ENCODE measurements around the gene UVRAG. TPM values are rescaled to one million over a fixed set of nuclear protein-coding genes. Genes with fewer than 3 reads are reported as not detected.

Gene UVRAG
- total and polyA plus RNA-seq, 4 donors: 8.7 to 53.2 (median 18.3) TPM

DNA sequence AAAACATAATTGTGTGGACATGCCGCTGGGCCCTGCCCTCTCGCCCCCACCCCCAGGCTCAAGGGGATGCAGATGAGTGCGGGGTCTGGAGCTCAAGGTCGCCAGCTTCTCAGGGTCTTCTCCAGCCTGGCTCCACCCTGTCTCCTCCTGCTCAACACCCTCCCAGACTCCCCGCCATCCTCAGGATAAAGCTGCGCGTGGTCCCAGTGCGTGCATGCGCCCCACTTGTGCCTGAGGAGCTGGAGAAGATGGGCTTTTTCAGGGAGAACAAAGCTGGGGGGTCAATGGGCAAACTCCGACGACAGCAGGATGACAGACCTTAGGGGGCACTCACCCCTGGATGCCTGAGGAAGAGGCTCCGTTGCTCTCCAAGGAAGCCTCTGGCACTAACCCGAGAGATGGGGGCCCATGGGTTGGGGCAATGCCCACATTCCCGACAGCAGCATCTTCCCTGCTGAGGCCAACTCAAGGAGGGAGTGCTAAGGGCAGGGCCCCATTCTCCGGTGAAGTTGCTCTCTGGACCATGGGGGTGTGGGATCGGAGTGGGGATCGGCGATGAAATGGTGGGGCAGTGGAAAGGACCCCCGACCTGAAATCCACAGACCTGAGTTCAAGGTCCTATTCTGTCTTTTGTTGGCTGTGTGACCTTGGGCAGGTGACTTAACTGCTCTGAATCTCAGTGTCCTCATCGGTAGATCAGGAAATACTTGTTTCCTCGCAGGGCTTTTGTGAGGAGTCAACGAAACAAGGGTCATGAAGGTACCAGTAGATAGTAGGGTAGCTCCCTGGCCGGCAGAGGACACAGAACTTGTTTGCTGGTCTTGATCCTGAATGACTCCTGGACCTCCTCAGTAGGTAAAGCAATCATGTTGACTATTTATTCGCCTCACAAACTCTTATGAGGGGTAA lies 343.6 kb downstream of the UVRAG start:
- no peak for ATAC-seq (ENCODE audit: insufficient read depth, low FRiP score)
- peaks cover 0 to 48% (median 4%) of the 10 kb centered on the region in 5 donors for H3K4me1 ChIP-seq (ENCODE audit: control insufficient read depth in 5 of 5, insufficient read depth in 5 of 5, low read length in 5 of 5)
- no peak overlapping the region for H3K27ac ChIP-seq (ENCODE audit: low read depth in 1 of 2, low read length in 1 of 2)
- no peak for DNase-seq
- no peak overlapping the region for H3K4me3 ChIP-seq
- no peak overlapping the region for H3K9ac ChIP-seq (ENCODE audit: insufficient read depth in 1 of 2, low read length in 2 of 2)
- no peaks in the 10 kb centered on the region for H3K27me3 ChIP-seq (ENCODE audit: control insufficient read depth in 3 of 3, insufficient read depth in 3 of 3, low read length in 2 of 3)
- H3K9me3 ChIP-seq (ENCODE audit: control insufficient read depth in 4 of 4, insufficient read depth in 3 of 4, low read length in 3 of 4): no peaks in the 10 kb centered on the region
- TF ChIP-seq, protein P1, sequence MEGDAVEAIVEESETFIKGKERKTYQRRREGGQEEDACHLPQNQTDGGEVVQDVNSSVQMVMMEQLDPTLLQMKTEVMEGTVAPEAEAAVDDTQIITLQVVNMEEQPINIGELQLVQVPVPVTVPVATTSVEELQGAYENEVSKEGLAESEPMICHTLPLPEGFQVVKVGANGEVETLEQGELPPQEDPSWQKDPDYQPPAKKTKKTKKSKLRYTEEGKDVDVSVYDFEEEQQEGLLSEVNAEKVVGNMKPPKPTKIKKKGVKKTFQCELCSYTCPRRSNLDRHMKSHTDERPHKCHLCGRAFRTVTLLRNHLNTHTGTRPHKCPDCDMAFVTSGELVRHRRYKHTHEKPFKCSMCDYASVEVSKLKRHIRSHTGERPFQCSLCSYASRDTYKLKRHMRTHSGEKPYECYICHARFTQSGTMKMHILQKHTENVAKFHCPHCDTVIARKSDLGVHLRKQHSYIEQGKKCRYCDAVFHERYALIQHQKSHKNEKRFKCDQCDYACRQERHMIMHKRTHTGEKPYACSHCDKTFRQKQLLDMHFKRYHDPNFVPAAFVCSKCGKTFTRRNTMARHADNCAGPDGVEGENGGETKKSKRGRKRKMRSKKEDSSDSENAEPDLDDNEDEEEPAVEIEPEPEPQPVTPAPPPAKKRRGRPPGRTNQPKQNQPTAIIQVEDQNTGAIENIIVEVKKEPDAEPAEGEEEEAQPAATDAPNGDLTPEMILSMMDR (IDR thresholded peaks at IDR 0.05; ENCODE audit: control extremely low read depth, extremely low read depth): no peak
- no peaks in the 10 kb centered on the region for H3K36me3 ChIP-seq (ENCODE audit: control insufficient read depth in 4 of 4, insufficient read depth in 4 of 4, low read length in 4 of 4)
- WGBS, 2 donors: 86 to 92% methylated on average over 23 to 24 of the region's 24 CpGs

DNA sequence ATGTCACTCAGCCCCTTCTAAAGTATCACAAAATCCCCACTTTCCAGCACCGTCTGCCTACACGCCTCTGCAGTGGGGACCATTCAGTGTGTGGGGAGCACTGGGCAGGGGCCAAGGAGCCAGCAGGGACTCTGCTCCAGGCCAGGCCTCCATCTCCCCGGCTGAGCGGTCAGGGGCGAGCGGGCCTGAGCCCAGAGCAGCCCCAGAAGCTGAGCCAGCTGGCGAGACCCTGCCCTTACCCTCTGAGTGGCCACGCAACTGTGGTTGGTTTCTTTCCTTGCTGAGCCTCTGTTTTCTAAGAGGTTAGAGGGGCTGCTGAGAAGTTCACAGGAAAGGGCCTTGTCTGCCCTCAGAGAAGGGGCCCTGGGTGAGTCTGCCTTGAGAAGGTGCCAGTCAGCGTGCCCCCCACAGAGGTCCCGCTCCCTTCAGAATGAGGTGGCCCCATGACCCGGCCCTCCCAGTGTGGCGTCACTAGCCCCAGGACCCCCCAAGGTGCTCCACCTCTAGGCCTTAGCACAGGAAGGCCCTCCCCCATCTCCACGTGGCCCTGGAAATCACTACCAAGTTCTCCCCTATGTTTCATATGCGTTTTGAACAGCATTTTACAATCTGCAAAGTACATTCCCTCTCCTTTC lies 344.4 kb downstream of the UVRAG start:
- 87 to 89% methylated on average over 14 of the region's 14 CpGs for WGBS, 2 donors
- DNase-seq: no peak
- H3K4me1 ChIP-seq (ENCODE audit: control insufficient read depth in 5 of 5, insufficient read depth in 5 of 5, low read length in 5 of 5): peaks cover 0 to 45% (median 4%) of the 10 kb centered on the region in 5 donors
- no peak for ATAC-seq (ENCODE audit: insufficient read depth, low FRiP score)
- no peaks in the 10 kb centered on the region for H3K36me3 ChIP-seq (ENCODE audit: control insufficient read depth in 4 of 4, insufficient read depth in 4 of 4, low read length in 4 of 4)
- no peak overlapping the region for H3K9ac ChIP-seq (ENCODE audit: insufficient read depth in 1 of 2, low read length in 2 of 2)
- no peak overlapping the region for H3K4me3 ChIP-seq
- no peaks in the 10 kb centered on the region for H3K27me3 ChIP-seq (ENCODE audit: control insufficient read depth in 3 of 3, insufficient read depth in 3 of 3, low read length in 2 of 3)
- H3K27ac ChIP-seq (ENCODE audit: low read depth in 1 of 2, low read length in 1 of 2): no peak overlapping the region
- TF ChIP-seq, protein P1 (IDR thresholded peaks at IDR 0.05; ENCODE audit: control extremely low read depth, extremely low read depth): no peak
- no peaks in the 10 kb centered on the region for H3K9me3 ChIP-seq (ENCODE audit: control insufficient read depth in 4 of 4, insufficient read depth in 3 of 4, low read length in 3 of 4)

DNA sequence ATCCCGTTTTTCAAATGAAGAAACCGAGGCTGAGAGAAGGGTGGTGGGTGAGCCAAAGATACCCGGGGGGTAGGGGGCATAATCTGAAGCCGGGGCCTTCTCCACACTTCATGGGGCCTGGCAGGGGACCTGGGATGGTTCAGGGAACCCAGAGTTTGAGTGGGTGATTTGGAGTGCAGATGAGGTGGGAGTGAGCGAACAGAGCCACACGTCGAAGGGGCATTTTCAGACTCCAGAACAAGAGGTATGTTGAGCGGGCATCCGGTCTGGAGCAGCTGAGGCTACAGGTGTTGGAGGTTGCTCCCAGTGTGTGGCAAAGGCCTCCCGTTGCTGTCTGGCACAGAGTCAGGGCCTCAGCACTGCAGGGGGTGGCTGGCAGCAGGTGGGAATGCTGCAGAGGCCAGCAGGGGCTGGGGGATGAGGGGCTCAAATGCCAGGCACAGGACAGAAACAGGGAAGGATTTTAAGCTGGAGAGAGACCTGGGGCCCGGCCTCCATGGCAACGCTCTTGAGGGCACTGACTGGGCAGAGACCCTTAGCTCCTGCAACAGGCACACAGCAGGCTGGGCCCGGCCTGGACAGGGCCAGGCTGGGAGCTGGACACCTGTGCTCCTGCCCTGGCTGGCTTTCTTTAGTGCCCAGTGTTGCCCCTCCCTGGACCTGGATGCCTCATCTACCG lies 345.1 kb downstream of the UVRAG start:
- no peak overlapping the region for H3K9ac ChIP-seq (ENCODE audit: insufficient read depth in 1 of 2, low read length in 2 of 2)
- no peak overlapping the region for H3K27ac ChIP-seq (ENCODE audit: low read depth in 1 of 2, low read length in 1 of 2)
- H3K9me3 ChIP-seq (ENCODE audit: control insufficient read depth in 4 of 4, insufficient read depth in 3 of 4, low read length in 3 of 4): no peaks in the 10 kb centered on the region
- DNase-seq (no peak), ATAC-seq (ENCODE audit: insufficient read depth, low FRiP score) (no peak)
- H3K36me3 ChIP-seq (ENCODE audit: control insufficient read depth in 4 of 4, insufficient read depth in 4 of 4, low read length in 4 of 4): no peaks in the 10 kb centered on the region
- H3K27me3 ChIP-seq (ENCODE audit: control insufficient read depth in 3 of 3, insufficient read depth in 3 of 3, low read length in 2 of 3): no peaks in the 10 kb centered on the region
- H3K4me1 ChIP-seq (ENCODE audit: control insufficient read depth in 5 of 5, insufficient read depth in 5 of 5, low read length in 5 of 5): peaks cover 0 to 45% (median 4%) of the 10 kb centered on the region in 5 donors
- H3K4me3 ChIP-seq: no peak overlapping the region
- WGBS, 2 donors: 86 to 89% methylated on average over 14 of the region's 14 CpGs
- TF ChIP-seq, protein P1 (IDR thresholded peaks at IDR 0.05; ENCODE audit: control extremely low read depth, extremely low read depth): no peak

Measured in lung (tissue), 12 donors.